ENCODE data around the gene FADS3. TPM values are rescaled to one million over a fixed set of nuclear protein-coding genes. Genes with fewer than 3 reads are reported as not detected.

Gene FADS3
- total and polyA plus RNA-seq, 2 of the 13 experiments (the other 11 are each of a cell fraction or from before 2014, with no cell fraction given): 13.4 to 23.2 TPM

DNA sequence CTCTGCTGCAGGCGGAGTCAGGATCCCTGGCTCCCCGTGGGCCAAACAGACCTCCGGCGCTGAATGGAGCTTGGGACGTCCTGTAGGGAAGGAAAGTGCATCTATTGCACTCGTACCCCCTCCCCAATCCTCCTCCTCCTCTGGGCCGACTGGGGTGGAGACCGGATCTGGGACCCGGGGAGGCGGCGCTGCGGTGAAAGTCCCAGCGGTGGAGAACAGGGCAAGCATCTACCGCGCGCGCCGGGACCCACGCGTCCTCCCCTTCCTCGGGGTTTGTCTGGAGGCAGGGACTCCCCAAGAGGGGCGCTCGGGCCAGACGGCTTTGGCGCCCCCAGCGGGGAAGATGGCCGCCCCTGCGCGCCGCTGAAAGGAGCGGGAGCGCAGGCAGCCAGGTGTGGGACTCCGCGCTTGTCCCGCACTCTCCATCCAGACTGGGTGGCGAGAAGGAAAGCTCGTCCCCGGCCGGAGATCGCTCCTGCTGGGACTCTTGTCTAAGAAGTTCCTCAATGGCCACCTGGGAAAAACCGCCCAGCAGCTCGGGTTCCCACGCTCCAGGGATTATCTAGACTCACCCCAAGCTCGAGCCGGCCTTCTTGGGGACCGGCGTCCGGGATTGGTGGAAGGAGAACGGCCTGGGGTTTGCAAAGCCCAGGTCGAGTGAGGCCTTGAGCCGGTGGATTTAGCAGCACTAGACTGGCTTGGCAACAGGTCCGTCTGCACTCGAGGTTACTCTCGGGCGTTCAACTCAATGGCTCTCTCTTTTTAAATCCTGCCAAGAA is 62.5 kb downstream of the FADS3 start (continued):
- TF ChIP-seq, protein P1, sequence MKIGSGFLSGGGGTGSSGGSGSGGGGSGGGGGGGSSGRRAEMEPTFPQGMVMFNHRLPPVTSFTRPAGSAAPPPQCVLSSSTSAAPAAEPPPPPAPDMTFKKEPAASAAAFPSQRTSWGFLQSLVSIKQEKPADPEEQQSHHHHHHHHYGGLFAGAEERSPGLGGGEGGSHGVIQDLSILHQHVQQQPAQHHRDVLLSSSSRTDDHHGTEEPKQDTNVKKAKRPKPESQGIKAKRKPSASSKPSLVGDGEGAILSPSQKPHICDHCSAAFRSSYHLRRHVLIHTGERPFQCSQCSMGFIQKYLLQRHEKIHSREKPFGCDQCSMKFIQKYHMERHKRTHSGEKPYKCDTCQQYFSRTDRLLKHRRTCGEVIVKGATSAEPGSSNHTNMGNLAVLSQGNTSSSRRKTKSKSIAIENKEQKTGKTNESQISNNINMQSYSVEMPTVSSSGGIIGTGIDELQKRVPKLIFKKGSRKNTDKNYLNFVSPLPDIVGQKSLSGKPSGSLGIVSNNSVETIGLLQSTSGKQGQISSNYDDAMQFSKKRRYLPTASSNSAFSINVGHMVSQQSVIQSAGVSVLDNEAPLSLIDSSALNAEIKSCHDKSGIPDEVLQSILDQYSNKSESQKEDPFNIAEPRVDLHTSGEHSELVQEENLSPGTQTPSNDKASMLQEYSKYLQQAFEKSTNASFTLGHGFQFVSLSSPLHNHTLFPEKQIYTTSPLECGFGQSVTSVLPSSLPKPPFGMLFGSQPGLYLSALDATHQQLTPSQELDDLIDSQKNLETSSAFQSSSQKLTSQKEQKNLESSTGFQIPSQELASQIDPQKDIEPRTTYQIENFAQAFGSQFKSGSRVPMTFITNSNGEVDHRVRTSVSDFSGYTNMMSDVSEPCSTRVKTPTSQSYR (CRISPR knock-in tag; IDR thresholded peaks at IDR 0.05; ENCODE audit: borderline replicate concordance): no peak
- no peak for TF ChIP-seq FOXJ3 (CRISPR knock-in tag; IDR thresholded peaks at IDR 0.05; ENCODE audit: borderline replicate concordance)
- TF ChIP-seq FOXP1 (IDR thresholded peaks at IDR 0.05): no peak
- no peak for TF ChIP-seq FOXP1 (CRISPR knock-in tag; IDR thresholded peaks at IDR 0.05)
- TF ChIP-seq, protein P2, sequence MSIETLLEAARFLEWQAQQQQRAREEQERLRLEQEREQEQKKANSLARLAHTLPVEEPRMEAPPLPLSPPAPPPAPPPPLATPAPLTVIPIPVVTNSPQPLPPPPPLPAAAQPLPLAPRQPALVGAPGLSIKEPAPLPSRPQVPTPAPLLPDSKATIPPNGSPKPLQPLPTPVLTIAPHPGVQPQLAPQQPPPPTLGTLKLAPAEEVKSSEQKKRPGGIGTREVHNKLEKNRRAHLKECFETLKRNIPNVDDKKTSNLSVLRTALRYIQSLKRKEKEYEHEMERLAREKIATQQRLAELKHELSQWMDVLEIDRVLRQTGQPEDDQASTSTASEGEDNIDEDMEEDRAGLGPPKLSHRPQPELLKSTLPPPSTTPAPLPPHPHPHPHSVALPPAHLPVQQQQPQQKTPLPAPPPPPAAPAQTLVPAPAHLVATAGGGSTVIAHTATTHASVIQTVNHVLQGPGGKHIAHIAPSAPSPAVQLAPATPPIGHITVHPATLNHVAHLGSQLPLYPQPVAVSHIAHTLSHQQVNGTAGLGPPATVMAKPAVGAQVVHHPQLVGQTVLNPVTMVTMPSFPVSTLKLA (IDR thresholded peaks at IDR 0.05): no peak
- TF ChIP-seq ZNF263 (CRISPR knock-in tag; IDR thresholded peaks at IDR 0.05): peak; percentile 24; the same call in 1 of the 2 replicates
- TF ChIP-seq CAMTA2 (CRISPR knock-in tag; IDR thresholded peaks at IDR 0.05; ENCODE audit: borderline replicate concordance): no peak
- TF ChIP-seq KLF16 (CRISPR knock-in tag; IDR thresholded peaks at IDR 0.05): 0 out of 4 replicates have a peak, but pooled peaks of 1 of the 2 experiments have one; percentile 10
- TF ChIP-seq, protein P3, sequence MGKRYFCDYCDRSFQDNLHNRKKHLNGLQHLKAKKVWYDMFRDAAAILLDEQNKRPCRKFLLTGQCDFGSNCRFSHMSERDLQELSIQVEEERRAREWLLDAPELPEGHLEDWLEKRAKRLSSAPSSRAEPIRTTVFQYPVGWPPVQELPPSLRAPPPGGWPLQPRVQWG (CRISPR knock-in tag; IDR thresholded peaks at IDR 0.05; ENCODE audit: borderline replicate concordance, low read depth): no peak
- TF ChIP-seq, protein P4, sequence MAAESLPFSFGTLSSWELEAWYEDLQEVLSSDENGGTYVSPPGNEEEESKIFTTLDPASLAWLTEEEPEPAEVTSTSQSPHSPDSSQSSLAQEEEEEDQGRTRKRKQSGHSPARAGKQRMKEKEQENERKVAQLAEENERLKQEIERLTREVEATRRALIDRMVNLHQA (CRISPR knock-in tag; IDR thresholded peaks at IDR 0.05): no peak
- peak; percentile 58; the same call in 1 of the 2 replicates for TF ChIP-seq PHF21A (CRISPR knock-in tag; IDR thresholded peaks at IDR 0.05)
- TF ChIP-seq, protein P5, sequence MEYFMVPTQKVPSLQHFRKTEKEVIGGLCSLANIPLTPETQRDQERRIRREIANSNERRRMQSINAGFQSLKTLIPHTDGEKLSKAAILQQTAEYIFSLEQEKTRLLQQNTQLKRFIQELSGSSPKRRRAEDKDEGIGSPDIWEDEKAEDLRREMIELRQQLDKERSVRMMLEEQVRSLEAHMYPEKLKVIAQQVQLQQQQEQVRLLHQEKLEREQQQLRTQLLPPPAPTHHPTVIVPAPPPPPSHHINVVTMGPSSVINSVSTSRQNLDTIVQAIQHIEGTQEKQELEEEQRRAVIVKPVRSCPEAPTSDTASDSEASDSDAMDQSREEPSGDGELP (IDR thresholded peaks at IDR 0.05; ENCODE audit: borderline replicate concordance, low read depth): 0 out of 2 replicates have a peak, but pooled peaks have one; percentile 9
- no peak for TF ChIP-seq SP140L (CRISPR knock-in tag; IDR thresholded peaks at IDR 0.05; ENCODE audit: borderline replicate concordance)
- no peak for TF ChIP-seq SALL2 (CRISPR knock-in tag; IDR thresholded peaks at IDR 0.05)
- TF ChIP-seq NCOR1 (IDR thresholded peaks at IDR 0.05; ENCODE audit: borderline replicate concordance, low read length): no peak
- no peak for TF ChIP-seq BHLHE40 (IDR thresholded peaks at IDR 0.05; ENCODE audit: low read length)
- TF ChIP-seq NFE2L2 (IDR thresholded peaks at IDR 0.05; ENCODE audit: low read length): no peak
- no peak for TF ChIP-seq CHD4 (IDR thresholded peaks at IDR 0.05; ENCODE audit: borderline replicate concordance, low read length)
- TF ChIP-seq, protein P6, sequence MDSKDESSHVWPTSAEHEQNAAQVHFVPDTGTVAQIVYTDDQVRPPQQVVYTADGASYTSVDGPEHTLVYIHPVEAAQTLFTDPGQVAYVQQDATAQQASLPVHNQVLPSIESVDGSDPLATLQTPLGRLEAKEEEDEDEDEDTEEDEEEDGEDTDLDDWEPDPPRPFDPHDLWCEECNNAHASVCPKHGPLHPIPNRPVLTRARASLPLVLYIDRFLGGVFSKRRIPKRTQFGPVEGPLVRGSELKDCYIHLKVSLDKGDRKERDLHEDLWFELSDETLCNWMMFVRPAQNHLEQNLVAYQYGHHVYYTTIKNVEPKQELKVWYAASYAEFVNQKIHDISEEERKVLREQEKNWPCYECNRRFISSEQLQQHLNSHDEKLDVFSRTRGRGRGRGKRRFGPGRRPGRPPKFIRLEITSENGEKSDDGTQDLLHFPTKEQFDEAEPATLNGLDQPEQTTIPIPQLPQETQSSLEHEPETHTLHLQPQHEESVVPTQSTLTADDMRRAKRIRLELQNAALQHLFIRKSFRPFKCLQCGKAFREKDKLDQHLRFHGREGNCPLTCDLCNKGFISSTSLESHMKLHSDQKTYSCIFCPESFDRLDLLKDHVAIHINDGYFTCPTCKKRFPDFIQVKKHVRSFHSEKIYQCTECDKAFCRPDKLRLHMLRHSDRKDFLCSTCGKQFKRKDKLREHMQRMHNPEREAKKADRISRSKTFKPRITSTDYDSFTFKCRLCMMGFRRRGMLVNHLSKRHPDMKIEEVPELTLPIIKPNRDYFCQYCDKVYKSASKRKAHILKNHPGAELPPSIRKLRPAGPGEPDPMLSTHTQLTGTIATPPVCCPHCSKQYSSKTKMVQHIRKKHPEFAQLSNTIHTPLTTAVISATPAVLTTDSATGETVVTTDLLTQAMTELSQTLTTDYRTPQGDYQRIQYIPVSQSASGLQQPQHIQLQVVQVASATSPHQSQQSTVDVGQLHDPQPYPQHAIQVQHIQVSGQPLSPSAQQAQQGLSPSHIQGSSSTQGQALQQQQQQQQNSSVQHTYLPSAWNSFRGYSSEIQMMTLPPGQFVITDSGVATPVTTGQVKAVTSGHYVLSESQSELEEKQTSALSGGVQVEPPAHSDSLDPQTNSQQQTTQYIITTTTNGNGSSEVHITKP (CRISPR knock-in tag; IDR thresholded peaks at IDR 0.05; ENCODE audit: low read depth): no peak
- no peak for TF ChIP-seq ZNF782 (CRISPR knock-in tag; IDR thresholded peaks at IDR 0.05; ENCODE audit: borderline replicate concordance)
